ELR (cell line): ENCODE data around the gene CROCC2.
A peak's percentile ranks its signal among the peaks of the same experiment; 100 is the strongest.

Experiments used
- DNase-seq: peaks from one replicate; pipeline ENCODE4 v3.0.0-alpha.2; 2015; ENCODE audit warnings: low read depth

CROCC2 gene

GRCh38 chr2:241015439-241015838, 109.3 kb downstream of the CROCC2 start:
- DNase-seq = no peak

- DNase-seq = no peak
Observed at GRCh38 chr2:241017228-241017940, 111.2 kb downstream of the CROCC2 start.

- no peak for DNase-seq
Observed at GRCh38 chr2:241018051-241018891, 112.1 kb downstream of the CROCC2 start.

GRCh38 chr2:241019441-241020139, 113.5 kb downstream of the CROCC2 start:
- no peak for DNase-seq

- DNase-seq = no peak
Observed at GRCh38 chr2:241020201-241020600, 114.1 kb downstream of the CROCC2 start.

- DNase-seq = no peak
Observed at GRCh38 chr2:241020629-241021190, 114.6 kb downstream of the CROCC2 start.

GRCh38 chr2:241025639-241026038, 119.5 kb downstream of the CROCC2 start:
- no peak for DNase-seq

- DNase-seq = no peak
Observed at GRCh38 chr2:241029599-241030332, 123.6 kb downstream of the CROCC2 start.

GRCh38 chr2:241030333-241030680, 124.2 kb downstream of the CROCC2 start:
- no peak for DNase-seq

GRCh38 chr2:241030883-241031282, 124.7 kb downstream of the CROCC2 start:
- DNase-seq = no peak

- no peak for DNase-seq
Observed at GRCh38 chr2:241031436-241032165, 125.5 kb downstream of the CROCC2 start.

- no peak for DNase-seq
Observed at GRCh38 chr2:241033336-241033987, 127.3 kb downstream of the CROCC2 start.

- DNase-seq = no peak
Observed at GRCh38 chr2:241033994-241034393, 127.9 kb downstream of the CROCC2 start.

- no peak for DNase-seq
Observed at GRCh38 chr2:241034490-241035141, 128.5 kb downstream of the CROCC2 start.

- no peak for DNase-seq
Observed at GRCh38 chr2:241035142-241035817, 129.1 kb downstream of the CROCC2 start.

- DNase-seq = no peak
Observed at GRCh38 chr2:241035818-241036396, 129.8 kb downstream of the CROCC2 start.

- DNase-seq = peak; percentile 14
Observed at GRCh38 chr2:241036397-241036963, 130.3 kb downstream of the CROCC2 start.

- DNase-seq = no peak
Observed at GRCh38 chr2:241036964-241037421, 130.9 kb downstream of the CROCC2 start.

GRCh38 chr2:241037498-241037897, 131.4 kb downstream of the CROCC2 start:
- no peak for DNase-seq
